ENCODE results near the gene ARHGAP18. TPM values are rescaled to one million over a fixed set of nuclear protein-coding genes. Genes with fewer than 3 reads are reported as not detected.

Gene ARHGAP18
- total RNA-seq, 4 donors from 2014 or later = 9.6 to 16.8 (median 13.9) TPM

GRCh38 chr6:129605095-129605494 is 104.9 kb downstream of the ARHGAP18 start:
- DNase-seq (ENCODE audit: low spot score in 2 of 2) = no peak
- Histone ChIP-seq H3K9me3 (no peaks in the 10 kb centered on the region), H3K27me3 (no peaks in the 10 kb centered on the region), H3K4me1 (peaks cover 0 to 9% (median 2%) of the 10 kb centered on the region in 4 donors), H3K27ac (no peak overlapping the region), H3K4me3 (no peak overlapping the region), H3K36me3 (no peaks in the 10 kb centered on the region)
- TF ChIP-seq CTCF (IDR thresholded peaks at IDR 0.05) = no peak
- TF ChIP-seq POLR2A (IDR thresholded peaks at IDR 0.05) = no peak
- no peak for TF ChIP-seq EP300 (IDR thresholded peaks at IDR 0.05)
- WGBS, 2 donors = 74 to 79% methylated on average over 1 of the region's 1 CpG

GRCh38 chr6:129604321-129604720 is 105.7 kb downstream of the ARHGAP18 start:
- Histone ChIP-seq H3K4me3 (no peak overlapping the region), H3K4me1 (peaks cover 0 to 9% (median 2%) of the 10 kb centered on the region in 4 donors), H3K36me3 (no peaks in the 10 kb centered on the region), H3K9me3 (no peaks in the 10 kb centered on the region), H3K27ac (no peak overlapping the region), H3K27me3 (no peaks in the 10 kb centered on the region)
- no peak for TF ChIP-seq CTCF (IDR thresholded peaks at IDR 0.05)
- TF ChIP-seq POLR2A (IDR thresholded peaks at IDR 0.05) = no peak
- no peak for TF ChIP-seq EP300 (IDR thresholded peaks at IDR 0.05)
- DNase-seq (ENCODE audit: low spot score in 2 of 2) = no peak
- 94 to 95% methylated on average over 4 of the region's 4 CpGs for WGBS, 2 donors

GRCh38 chr6:129603741-129604140 is 106.2 kb downstream of the ARHGAP18 start:
- H3K27ac ChIP-seq = no peak overlapping the region
- TF ChIP-seq CTCF (IDR thresholded peaks at IDR 0.05) (no peak), EP300 (IDR thresholded peaks at IDR 0.05) (no peak), POLR2A (IDR thresholded peaks at IDR 0.05) (no peak)
- peaks cover 0 to 12% (median 2%) of the 10 kb centered on the region in 4 donors for H3K4me1 ChIP-seq
- H3K27me3 ChIP-seq = no peaks in the 10 kb centered on the region
- no peaks in the 10 kb centered on the region for H3K36me3 ChIP-seq
- DNase-seq (ENCODE audit: low spot score in 2 of 2) = no peak
- H3K4me3 ChIP-seq = no peak overlapping the region
- WGBS, 2 donors = 81 to 95% methylated on average over 2 of the region's 2 CpGs
- no peaks in the 10 kb centered on the region for H3K9me3 ChIP-seq

- WGBS, 2 donors = 77 to 95% methylated on average over 3 of the region's 3 CpGs
- H3K27me3 ChIP-seq = no peaks in the 10 kb centered on the region
- no peak for TF ChIP-seq EP300 (IDR thresholded peaks at IDR 0.05)
- no peak for TF ChIP-seq CTCF (IDR thresholded peaks at IDR 0.05)
- no peak for TF ChIP-seq POLR2A (IDR thresholded peaks at IDR 0.05)
- no peaks in the 10 kb centered on the region for H3K9me3 ChIP-seq
- no peak overlapping the region for H3K4me3 ChIP-seq
- peaks cover 0 to 9% (median 0%) of the 10 kb centered on the region in 4 donors for H3K4me1 ChIP-seq
- no peak overlapping the region for H3K27ac ChIP-seq
- H3K36me3 ChIP-seq = no peaks in the 10 kb centered on the region
- no peak for DNase-seq (ENCODE audit: low spot score in 2 of 2)
Measured at GRCh38 chr6:129601323-129601722, 108.7 kb downstream of the ARHGAP18 start.

GRCh38 chr6:129599467-129599866 is 110.5 kb downstream of the ARHGAP18 start:
- no peak for DNase-seq (ENCODE audit: low spot score in 2 of 2)
- no peaks in the 10 kb centered on the region for H3K9me3 ChIP-seq
- TF ChIP-seq CTCF (IDR thresholded peaks at IDR 0.05) (no peak), EP300 (IDR thresholded peaks at IDR 0.05) (no peak), POLR2A (IDR thresholded peaks at IDR 0.05) (no peak)
- H3K36me3 ChIP-seq = no peaks in the 10 kb centered on the region
- peaks cover 0 to 9% (median 0%) of the 10 kb centered on the region in 4 donors for H3K4me1 ChIP-seq
- no peak overlapping the region for H3K4me3 ChIP-seq
- WGBS, 2 donors = 86 to 89% methylated on average over 5 of the region's 5 CpGs
- no peak overlapping the region for H3K27ac ChIP-seq
- H3K27me3 ChIP-seq = no peaks in the 10 kb centered on the region
